ENCODE measurements around the gene NCLN. TPM values are rescaled to one million over a fixed set of nuclear protein-coding genes. Genes with fewer than 3 reads are reported as not detected.

NCLN gene
- total RNA-seq, 2 experiments from 2014 or later, result 49.6 to 51.9 TPM

- no peak overlapping the region for H3K27ac ChIP-seq (ENCODE audit: low read depth in 1 of 2, low read length in 2 of 2)
- CTCF ChIA-PET, result no interaction called here
- no peak overlapping the region for H3K4me3 ChIP-seq (ENCODE audit: low read length)
- no peaks in the 10 kb centered on the region for H3K27me3 ChIP-seq (ENCODE audit: control insufficient read depth in 1 of 2, insufficient read depth in 2 of 2, low read length in 2 of 2)
- Mint-ChIP-seq H3K4me3 (peak overlapping the region; percentile 79), H3K27ac (no peak overlapping the region), H3K9me3 (no peaks in the 10 kb centered on the region), H3K27me3 (no peaks in the 10 kb centered on the region), H3K4me1 (ENCODE audit: low read depth) (peaks cover 43% of the 10 kb centered on the region), H3K36me3 (ENCODE audit: low read depth) (peaks cover 33% of the 10 kb centered on the region)
- TF ChIP-seq, protein P1, sequence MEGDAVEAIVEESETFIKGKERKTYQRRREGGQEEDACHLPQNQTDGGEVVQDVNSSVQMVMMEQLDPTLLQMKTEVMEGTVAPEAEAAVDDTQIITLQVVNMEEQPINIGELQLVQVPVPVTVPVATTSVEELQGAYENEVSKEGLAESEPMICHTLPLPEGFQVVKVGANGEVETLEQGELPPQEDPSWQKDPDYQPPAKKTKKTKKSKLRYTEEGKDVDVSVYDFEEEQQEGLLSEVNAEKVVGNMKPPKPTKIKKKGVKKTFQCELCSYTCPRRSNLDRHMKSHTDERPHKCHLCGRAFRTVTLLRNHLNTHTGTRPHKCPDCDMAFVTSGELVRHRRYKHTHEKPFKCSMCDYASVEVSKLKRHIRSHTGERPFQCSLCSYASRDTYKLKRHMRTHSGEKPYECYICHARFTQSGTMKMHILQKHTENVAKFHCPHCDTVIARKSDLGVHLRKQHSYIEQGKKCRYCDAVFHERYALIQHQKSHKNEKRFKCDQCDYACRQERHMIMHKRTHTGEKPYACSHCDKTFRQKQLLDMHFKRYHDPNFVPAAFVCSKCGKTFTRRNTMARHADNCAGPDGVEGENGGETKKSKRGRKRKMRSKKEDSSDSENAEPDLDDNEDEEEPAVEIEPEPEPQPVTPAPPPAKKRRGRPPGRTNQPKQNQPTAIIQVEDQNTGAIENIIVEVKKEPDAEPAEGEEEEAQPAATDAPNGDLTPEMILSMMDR (IDR thresholded peaks at IDR 0.05), result no peak
- peaks cover 69% of the 10 kb centered on the region for H3K4me1 ChIP-seq (ENCODE audit: insufficient read depth, low read length)
- intact Hi-C loops (cut with DNase I, micrococcal nuclease), result loop anchor here in 1 of 2 experiments (5.0 to 10.0 kb wide), 2 partner anchors 237 to 246 kb away; no protein-coding TSS in a partner anchor
- POLR2A ChIA-PET, result interaction anchor here (1.1 to 1.5 kb wide), 3 partner anchors 9 to 239 kb away, joined by 3 to 6 read pairs (median 5); no protein-coding TSS in a partner anchor
- ATAC-seq (ENCODE audit: poor library complexity) (no peak), DNase-seq (peak in 1 of 14 experiments; percentile 29)
- H3K9me3 ChIP-seq (ENCODE audit: control insufficient read depth in 1 of 2, insufficient read depth in 1 of 2, low read length in 2 of 2), result peaks cover 0 to 1% of the 10 kb centered on the region in 2 experiments
- H3K36me3 ChIP-seq (ENCODE audit: insufficient read depth, low read length), result peaks cover 28% of the 10 kb centered on the region
These were observed 3.2 kb downstream of the NCLN start for GRCh38 chr19:3188627-3189596.

GRCh38 chr19:3189702-3190469 is 4.2 kb downstream of the NCLN start:
- no peak for ATAC-seq (ENCODE audit: poor library complexity)
- H3K36me3 Mint-ChIP-seq (ENCODE audit: low read depth), result peaks cover 33% of the 10 kb centered on the region

DNA sequence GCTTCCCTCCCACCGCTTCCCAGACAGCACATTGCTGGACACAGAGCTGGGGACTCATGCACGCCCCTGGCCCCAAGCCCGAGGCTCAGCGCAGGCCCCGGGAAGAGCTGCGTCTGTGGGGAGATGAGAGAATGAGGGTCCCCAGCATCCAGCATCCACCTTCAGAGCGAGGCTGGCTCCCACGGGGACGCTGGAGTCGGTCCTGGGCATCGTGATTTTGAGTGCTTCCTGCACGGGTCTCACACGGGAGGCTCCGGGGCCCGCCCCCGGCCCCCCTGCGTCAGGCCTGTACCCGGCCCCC is 4.7 kb downstream of the NCLN start:
- TF ChIP-seq, protein P1 (IDR thresholded peaks at IDR 0.05), result no peak
- Histone ChIP-seq H3K27me3 (ENCODE audit: control insufficient read depth in 1 of 2, insufficient read depth in 2 of 2, low read length in 2 of 2) (no peaks in the 10 kb centered on the region), H3K9me3 (ENCODE audit: control insufficient read depth in 1 of 2, insufficient read depth in 1 of 2, low read length in 2 of 2) (peaks cover 0 to 6% of the 10 kb centered on the region in 2 experiments), H3K36me3 (ENCODE audit: insufficient read depth, low read length) (peaks cover 23% of the 10 kb centered on the region), H3K4me3 (ENCODE audit: low read length) (no peak overlapping the region), H3K27ac (ENCODE audit: low read depth in 1 of 2, low read length in 2 of 2) (no peak overlapping the region), H3K4me1 (ENCODE audit: insufficient read depth, low read length) (peaks cover 54% of the 10 kb centered on the region)
- no peak for ATAC-seq (ENCODE audit: poor library complexity)
- POLR2A ChIA-PET, result interaction anchor here (0.7 kb wide), 1 partner anchor 9 kb away, joined by 3 read pairs; no protein-coding TSS in a partner anchor
- no peaks in the 10 kb centered on the region for H3K27me3 Mint-ChIP-seq
- DNase-seq, result peak in 1 of 14 experiments; percentile 31
- H3K4me1 Mint-ChIP-seq (ENCODE audit: low read depth), result peaks cover 28% of the 10 kb centered on the region
- intact Hi-C loops (cut with DNase I, micrococcal nuclease), result no loop called here
- no peak overlapping the region for H3K27ac Mint-ChIP-seq
- CTCF ChIA-PET, result no interaction called here
- no peak overlapping the region for H3K4me3 Mint-ChIP-seq
- H3K36me3 Mint-ChIP-seq (ENCODE audit: low read depth), result peaks cover 29% of the 10 kb centered on the region
- H3K9me3 Mint-ChIP-seq, result no peaks in the 10 kb centered on the region

More at GRCh38 chr19:3189702-3190469, 4.2 kb downstream of the NCLN start:
- peaks cover 33% of the 10 kb centered on the region for H3K4me1 Mint-ChIP-seq (ENCODE audit: low read depth)
- ChIA-PET POLR2A (interaction anchor here (0.7 to 1.5 kb wide), 3 partner anchors 8 to 13 kb away, joined by 3 to 6 read pairs (median 5); no protein-coding TSS in a partner anchor), CTCF (no interaction called here)
- TF ChIP-seq, protein P1 (IDR thresholded peaks at IDR 0.05), result no peak
- Histone ChIP-seq H3K27ac (ENCODE audit: low read depth in 1 of 2, low read length in 2 of 2) (no peak overlapping the region), H3K27me3 (ENCODE audit: control insufficient read depth in 1 of 2, insufficient read depth in 2 of 2, low read length in 2 of 2) (no peaks in the 10 kb centered on the region), H3K36me3 (ENCODE audit: insufficient read depth, low read length) (peaks cover 23% of the 10 kb centered on the region), H3K4me1 (ENCODE audit: insufficient read depth, low read length) (peaks cover 59% of the 10 kb centered on the region), H3K9me3 (ENCODE audit: control insufficient read depth in 1 of 2, insufficient read depth in 1 of 2, low read length in 2 of 2) (peaks cover 0 to 6% of the 10 kb centered on the region in 2 experiments), H3K4me3 (ENCODE audit: low read length) (no peak overlapping the region)
- intact Hi-C loops (cut with DNase I, micrococcal nuclease), result loop anchor here in 1 of 2 experiments (5.0 to 10.0 kb wide), 2 partner anchors 238 to 245 kb away; no protein-coding TSS in a partner anchor
- H3K27ac Mint-ChIP-seq, result no peak overlapping the region
- no peak overlapping the region for H3K4me3 Mint-ChIP-seq
- no peak for DNase-seq
- no peaks in the 10 kb centered on the region for H3K27me3 Mint-ChIP-seq
- H3K9me3 Mint-ChIP-seq, result no peaks in the 10 kb centered on the region

Data from CD4-positive, alpha-beta T cell (primary cell).